Activated CD4-positive, alpha-beta T cell treated with anti-CD3 and anti-CD28 coated beads, Interleukin-2, amount 10 ng/mL, durations not matched to agents 7 days and 5 days (primary cell): ENCODE data around the gene SIRPB1. TPM values are rescaled to one million over a fixed set of nuclear protein-coding genes. Genes with fewer than 3 reads are reported as not detected.

Experiments
- CTCF ChIA-PET: fragments of 350-600 bp; sonication (Branson Sonifier 250); formaldehyde crosslinking; loops from one replicate; lab custom pipeline; 2021; ENCODE audit warnings: antibody characterized with exemption; lab: Charles Lee
- POLR2A ChIA-PET: fragments of 350-600 bp; sonication (Branson Sonifier 250); formaldehyde crosslinking; loops from one replicate; lab custom pipeline; 2021; ENCODE audit warnings: antibody characterized with exemption; lab: Charles Lee
- DNase-seq: peaks from one replicate; pipeline ENCODE4 v3.0.0-alpha.2; 2020
- H3K27ac Mint-ChIP-seq: one replicate; pipeline ENCODE4 v1.8.0; 2021; ENCODE audit warnings: mild to moderate bottlenecking, moderate library complexity, mixed read lengths
- H3K27me3 Mint-ChIP-seq: one replicate; pipeline ENCODE4 v1.8.0; 2021; ENCODE audit warnings: mixed read lengths
- H3K36me3 Mint-ChIP-seq: one replicate; pipeline ENCODE4 v1.8.0; 2021; ENCODE audit warnings: low read depth, mixed read lengths
- H3K4me1 Mint-ChIP-seq: one replicate; pipeline ENCODE4 v1.8.0; 2021; ENCODE audit warnings: mixed read lengths
- H3K4me3 Mint-ChIP-seq: one replicate; pipeline ENCODE4 v1.8.0; 2021; ENCODE audit warnings: mild to moderate bottlenecking, moderate library complexity, mixed read lengths
- H3K9me3 Mint-ChIP-seq: one replicate; pipeline ENCODE4 v1.8.0; 2021; ENCODE audit warnings: mixed read lengths
- total RNA-seq, 2 experiments: library from RNA; stranded (reverse); gene quantifications; one replicate each; pipeline ENCODE4 v1.2.3, GENCODE V29; 2021

SIRPB1 gene
- 1 to 10 TPM; 3.6 to 4.5 TPM for total RNA-seq

GRCh38 chr20:1619861-1620444, at the start of gene SIRPB1:
Gene SIRPB1 (minus strand): TSS chr20:1620009. CDS start chr20:1619944, 65 bp downstream.
- DNase-seq, result peak; percentile 41
- POLR2A ChIA-PET, result no interaction called here
- H3K9me3 Mint-ChIP-seq, result peaks cover 11% of the 10 kb centered on the region
- H3K27ac Mint-ChIP-seq, result peak within 1 kb of the TSS; percentile 2
- no peak within 1 kb of the TSS for H3K4me3 Mint-ChIP-seq
- no peaks in the 10 kb centered on the region for H3K27me3 Mint-ChIP-seq
- CTCF ChIA-PET, result no interaction called here
- H3K4me1 Mint-ChIP-seq, result peaks cover 55% of the 10 kb centered on the region
- H3K36me3 Mint-ChIP-seq, result peaks cover 27% of the 10 kb centered on the region

GRCh38 chr20:1669304-1669703, 49.5 kb upstream of the SIRPB1 start:
- Mint-ChIP-seq H3K9me3 (peaks cover 13% of the 10 kb centered on the region), H3K27me3 (no peaks in the 10 kb centered on the region), H3K27ac (peak overlapping the region; percentile 56), H3K36me3 (peaks cover 31% of the 10 kb centered on the region), H3K4me1 (peaks cover 90% of the 10 kb centered on the region), H3K4me3 (no peak overlapping the region)
- POLR2A ChIA-PET, result no interaction called here
- no peak for DNase-seq
- CTCF ChIA-PET, result interaction anchor here (1.8 kb wide), 1 partner anchor 8 kb away, joined by 7 read pairs; no protein-coding TSS in a partner anchor

GRCh38 chr20:1667502-1668085, 47.8 kb upstream of the SIRPB1 start:
- ChIA-PET CTCF (interaction anchor here (0.6 to 4.8 kb wide), 3 partner anchors 10 to 124 kb away, joined by 3 to 26 read pairs (median 3); no protein-coding TSS in a partner anchor), POLR2A (no interaction called here)
- H3K9me3 Mint-ChIP-seq, result peaks cover 22% of the 10 kb centered on the region
- peak overlapping the region; percentile 5 for H3K27ac Mint-ChIP-seq
- H3K36me3 Mint-ChIP-seq, result peaks cover 41% of the 10 kb centered on the region
- H3K4me3 Mint-ChIP-seq, result no peak overlapping the region
- peaks cover 90% of the 10 kb centered on the region for H3K4me1 Mint-ChIP-seq
- no peak for DNase-seq
- no peaks in the 10 kb centered on the region for H3K27me3 Mint-ChIP-seq

DNA sequence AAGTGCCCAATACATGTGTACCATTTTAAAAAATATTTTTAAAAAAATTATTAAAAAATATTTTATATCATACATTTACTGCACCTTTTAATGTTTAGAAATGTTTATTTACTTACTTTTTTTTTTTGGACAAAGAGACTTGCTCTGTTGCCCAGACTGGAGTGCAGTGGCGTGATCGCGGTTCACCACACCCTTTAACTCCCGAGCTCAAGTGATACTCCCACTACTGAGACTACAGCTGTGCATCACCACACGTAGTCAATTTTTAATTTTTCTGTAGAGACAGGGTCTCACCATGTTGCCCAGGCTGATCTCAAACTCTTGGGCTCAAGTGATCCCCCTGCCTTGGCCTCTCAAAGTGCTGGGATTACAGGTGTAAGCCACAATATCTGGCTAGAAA, 47.0 kb upstream of the SIRPB1 start:
- peak overlapping the region; percentile 27 for H3K27ac Mint-ChIP-seq
- H3K9me3 Mint-ChIP-seq, result peaks cover 23% of the 10 kb centered on the region
- H3K36me3 Mint-ChIP-seq, result peaks cover 39% of the 10 kb centered on the region
- CTCF ChIA-PET, result interaction anchor here (0.6 to 4.8 kb wide), 7 partner anchors 8 to 252 kb away, joined by 3 to 26 read pairs (median 3); no protein-coding TSS in a partner anchor
- no peak for DNase-seq
- peaks cover 90% of the 10 kb centered on the region for H3K4me1 Mint-ChIP-seq
- no peak overlapping the region for H3K4me3 Mint-ChIP-seq
- POLR2A ChIA-PET, result no interaction called here
- H3K27me3 Mint-ChIP-seq, result no peaks in the 10 kb centered on the region

GRCh38 chr20:1665345-1665744, 45.5 kb upstream of the SIRPB1 start:
- Mint-ChIP-seq H3K36me3 (peaks cover 29% of the 10 kb centered on the region), H3K4me1 (peaks cover 90% of the 10 kb centered on the region), H3K9me3 (peaks cover 20% of the 10 kb centered on the region), H3K27me3 (no peaks in the 10 kb centered on the region), H3K4me3 (peak overlapping the region; percentile 56), H3K27ac (peak overlapping the region; percentile 81)
- DNase-seq, result no peak
- ChIA-PET POLR2A (no interaction called here), CTCF (interaction anchor here (1.2 to 4.8 kb wide), 4 partner anchors 9 to 198 kb away, joined by 3 to 26 read pairs (median 7); no protein-coding TSS in a partner anchor)

- ChIA-PET CTCF (interaction anchor here (1.2 to 4.8 kb wide), 4 partner anchors 10 to 20 kb away, joined by 3 to 26 read pairs (median 10); no protein-coding TSS in a partner anchor), POLR2A (no interaction called here)
- Mint-ChIP-seq H3K9me3 (peaks cover 21% of the 10 kb centered on the region), H3K27me3 (no peaks in the 10 kb centered on the region), H3K36me3 (peaks cover 29% of the 10 kb centered on the region), H3K4me3 (peak overlapping the region; percentile 56), H3K4me1 (peaks cover 90% of the 10 kb centered on the region), H3K27ac (peak overlapping the region; percentile 81)
- DNase-seq, result peak; percentile 66
These were observed 45.1 kb upstream of the SIRPB1 start for GRCh38 chr20:1664911-1665310.

DNA sequence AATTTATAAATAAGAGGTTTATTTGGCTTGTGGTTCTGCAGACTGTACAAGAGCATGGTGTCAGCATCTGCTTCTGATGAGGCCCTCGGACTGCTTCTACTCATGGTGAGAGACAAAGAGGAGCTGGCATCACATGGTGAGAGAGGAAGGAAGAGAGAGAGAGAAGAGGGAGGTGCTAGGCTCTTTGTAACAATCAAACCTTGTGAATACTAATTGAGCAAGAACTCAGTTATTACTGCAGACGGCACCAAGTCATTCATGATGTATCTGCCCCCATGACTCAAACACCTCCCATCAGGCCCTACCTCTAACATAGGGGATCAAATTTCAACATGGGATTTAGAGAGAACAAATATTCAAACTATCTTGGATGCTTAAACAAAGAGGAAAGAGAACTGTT, 44.1 kb upstream of the SIRPB1 start:
- Mint-ChIP-seq H3K9me3 (peaks cover 18% of the 10 kb centered on the region), H3K27me3 (no peaks in the 10 kb centered on the region), H3K27ac (peak overlapping the region; percentile 81), H3K4me1 (peaks cover 90% of the 10 kb centered on the region), H3K36me3 (peaks cover 24% of the 10 kb centered on the region), H3K4me3 (peak overlapping the region; percentile 10)
- ChIA-PET CTCF (interaction anchor here (1.4 to 2.9 kb wide), 3 partner anchors 11 to 30 kb away, joined by 4 to 11 read pairs (median 8); no protein-coding TSS in a partner anchor), POLR2A (no interaction called here)
- no peak for DNase-seq

DNA sequence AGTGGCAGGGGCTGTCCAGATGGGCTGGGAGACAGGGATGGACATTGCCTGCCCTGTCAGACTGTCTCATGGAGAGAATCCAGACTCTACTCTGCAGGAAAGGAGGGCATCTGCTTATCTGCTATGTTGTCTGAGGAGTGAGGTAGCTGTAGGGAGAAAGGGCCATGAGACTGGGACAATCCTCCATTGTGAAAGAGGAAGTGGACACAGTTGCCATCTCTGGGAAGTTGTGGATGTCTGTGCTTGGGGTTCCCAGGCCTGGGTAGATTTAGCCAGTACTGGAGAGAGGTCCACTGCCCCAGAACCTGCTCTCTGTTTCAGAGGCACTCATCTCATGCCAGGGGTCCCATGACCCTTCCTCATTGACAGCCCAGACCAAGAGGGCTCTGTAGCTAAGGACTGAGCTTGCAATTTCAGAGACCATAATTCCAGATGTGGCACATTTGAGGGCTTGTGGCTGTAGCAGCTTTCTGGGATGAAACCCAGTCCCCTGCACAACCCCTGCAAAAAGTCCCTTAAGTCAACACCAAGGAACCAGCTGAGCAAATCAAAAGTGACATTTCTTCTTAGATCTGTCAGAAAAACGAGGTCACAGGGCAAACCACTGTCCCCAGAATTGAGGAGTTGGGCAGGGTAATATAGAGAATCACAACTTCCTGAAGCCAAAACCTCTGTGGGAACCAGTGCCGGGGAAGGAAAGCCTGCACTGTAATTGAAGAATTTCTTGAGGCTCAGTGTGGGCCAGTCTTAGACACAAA, 41.9 kb upstream of the SIRPB1 start:
- Mint-ChIP-seq H3K36me3 (peaks cover 31% of the 10 kb centered on the region), H3K4me3 (peak overlapping the region; percentile 47), H3K9me3 (peaks cover 12% of the 10 kb centered on the region), H3K4me1 (peaks cover 92% of the 10 kb centered on the region), H3K27ac (peak overlapping the region; percentile 90), H3K27me3 (no peaks in the 10 kb centered on the region)
- CTCF ChIA-PET, result interaction anchor here (0.7 to 1.2 kb wide), 3 partner anchors 8 to 20 kb away, joined by 3 to 7 read pairs (median 3); no protein-coding TSS in a partner anchor
- DNase-seq, result no peak
- POLR2A ChIA-PET, result no interaction called here

GRCh38 chr20:1660246-1660645, 40.4 kb upstream of the SIRPB1 start:
- Mint-ChIP-seq H3K27ac (peak overlapping the region; percentile 90), H3K4me3 (peak overlapping the region; percentile 23), H3K9me3 (peaks cover 12% of the 10 kb centered on the region), H3K36me3 (peaks cover 36% of the 10 kb centered on the region), H3K27me3 (no peaks in the 10 kb centered on the region), H3K4me1 (peaks cover 89% of the 10 kb centered on the region)
- DNase-seq, result no peak
- ChIA-PET POLR2A (no interaction called here), CTCF (interaction anchor here (0.7 to 1.4 kb wide), 2 partner anchors 12 to 16 kb away, joined by 4 read pairs; no protein-coding TSS in a partner anchor)

DNA sequence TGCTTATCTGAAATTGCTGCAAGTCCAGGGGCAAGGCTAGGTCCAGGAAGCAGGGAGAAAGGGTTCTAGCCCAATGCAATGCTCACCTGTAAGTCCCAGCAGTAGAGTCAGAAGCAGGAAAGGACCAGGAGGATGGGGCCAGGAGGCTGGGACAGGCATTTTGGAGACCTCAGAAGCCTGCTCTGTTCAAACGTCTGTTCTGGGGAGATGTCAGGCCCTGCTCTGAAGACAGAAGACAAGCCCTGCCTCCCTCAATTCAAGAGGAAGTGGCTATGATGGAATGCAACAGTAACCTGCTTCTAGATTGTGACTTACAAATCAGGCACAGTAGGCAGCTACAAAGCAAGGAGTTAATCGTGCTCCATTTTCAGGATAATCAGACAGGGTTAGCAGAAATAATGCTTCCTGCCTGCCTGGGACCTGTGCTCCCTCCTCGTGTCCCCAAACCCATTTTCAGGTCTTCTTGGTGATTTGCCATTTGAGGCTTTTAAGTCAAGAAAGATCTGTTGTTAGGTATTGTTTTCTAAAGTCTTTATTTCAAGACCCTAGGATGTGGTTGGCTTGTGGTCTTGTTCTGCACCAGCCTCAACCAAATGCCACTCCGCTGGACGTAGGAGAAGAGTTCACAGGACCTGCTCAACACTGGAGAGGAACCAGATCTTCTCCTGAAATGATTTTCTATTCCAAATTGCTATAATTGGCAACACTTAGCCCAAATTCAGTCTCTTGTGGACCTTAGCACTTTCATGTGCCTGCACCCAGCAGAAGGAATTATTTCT, 37.9 kb upstream of the SIRPB1 start, which contains the start of gene SIRPG:
SIRPG (minus strand) TSS at position 224 of the 779 bp plus-strand sequence; CDS start at position 159, 65 bp downstream.
- DNase-seq, result peak; percentile 62
- H3K4me3 Mint-ChIP-seq, result peak within 1 kb of the TSS; percentile 83
- H3K27me3 Mint-ChIP-seq, result no peaks in the 10 kb centered on the region
- peaks cover 52% of the 10 kb centered on the region for H3K36me3 Mint-ChIP-seq
- ChIA-PET CTCF (interaction anchor here (0.6 to 1.3 kb wide), 2 partner anchors 13 to 855 kb away, joined by 3 to 5 read pairs; no protein-coding TSS in a partner anchor), POLR2A (no interaction called here)
- H3K27ac Mint-ChIP-seq, result peak within 1 kb of the TSS; percentile 98
- peaks cover 28% of the 10 kb centered on the region for H3K9me3 Mint-ChIP-seq
- H3K4me1 Mint-ChIP-seq, result peaks cover 88% of the 10 kb centered on the region

DNA sequence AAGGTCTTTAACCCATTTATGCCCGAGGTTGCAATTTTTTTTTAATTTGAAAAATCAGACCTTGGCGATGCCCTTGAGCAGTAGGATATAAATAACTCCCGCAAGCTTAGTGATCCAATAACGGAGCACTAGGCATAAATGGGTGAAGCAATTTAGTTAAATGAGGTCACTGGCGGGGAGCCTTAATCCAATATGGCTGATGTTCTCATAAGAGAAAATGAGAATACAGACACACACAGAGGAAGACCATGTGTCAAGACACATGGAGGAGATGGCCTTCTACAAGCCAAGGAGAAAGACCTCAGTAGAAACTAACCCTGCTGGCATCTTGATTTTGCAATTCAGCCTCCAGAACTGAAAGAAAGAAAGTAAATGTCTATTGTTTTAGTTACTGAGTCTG, 37.0 kb upstream of the SIRPB1 start:
- Mint-ChIP-seq H3K27me3 (no peaks in the 10 kb centered on the region), H3K4me1 (peaks cover 87% of the 10 kb centered on the region), H3K4me3 (peak overlapping the region; percentile 83), H3K27ac (peak overlapping the region; percentile 98), H3K9me3 (peaks cover 27% of the 10 kb centered on the region), H3K36me3 (peaks cover 52% of the 10 kb centered on the region)
- CTCF ChIA-PET, result interaction anchor here (1.3 kb wide), 1 partner anchor 13 kb away, joined by 3 read pairs; no protein-coding TSS in a partner anchor
- POLR2A ChIA-PET, result no interaction called here
- no peak for DNase-seq
